Thymus (tissue), 11 donors: ENCODE measurements around the gene FYCO1. TPM values are rescaled to one million over a fixed set of nuclear protein-coding genes. Genes with fewer than 3 reads are reported as not detected.

ENCODE experiments used
- DNase-seq, 9 donors: peaks; one replicate each; pipeline ENCODE4 v3.0.0-alpha.2; 2013; ENCODE audit warnings: low spot score in 9 of 9, low read depth in 6 of 9, missing footprints in 1 of 9
- H3K27ac ChIP-seq, 2 donors: one replicate each; pipeline ENCODE4 v1.5.1; 2013; ENCODE audit warnings: control low read depth in 1 of 2, low read depth in 1 of 2, low read length in 1 of 2, mild to moderate bottlenecking in 1 of 2, moderate library complexity in 1 of 2
- H3K27me3 ChIP-seq, 2 donors: one replicate each; pipeline ENCODE4 v1.5.1; 2013; ENCODE audit warnings: low read length in 1 of 2; ENCODE audit not compliant: control insufficient read depth in 2 of 2, insufficient read depth in 1 of 2
- H3K36me3 ChIP-seq, 2 donors: one replicate each; pipeline ENCODE4 v1.5.1; 2013; ENCODE audit warnings: low read length in 1 of 2, mild to moderate bottlenecking in 1 of 2, moderate library complexity in 1 of 2; ENCODE audit not compliant: control insufficient read depth in 2 of 2, insufficient read depth in 2 of 2
- H3K4me1 ChIP-seq, 2 donors: one replicate each; pipeline ENCODE4 v1.5.1; 2013; ENCODE audit warnings: low read length in 2 of 2; ENCODE audit not compliant: control insufficient read depth in 2 of 2, insufficient read depth in 2 of 2
- H3K4me3 ChIP-seq, 2 donors: one replicate each; pipeline ENCODE4 v1.5.1; 2013; ENCODE audit warnings: low read length in 2 of 2, control low read depth in 1 of 2, mild to moderate bottlenecking in 1 of 2
- H3K9me3 ChIP-seq, 2 donors: one replicate each; pipeline ENCODE4 v1.5.1; 2013; ENCODE audit warnings: low read length in 1 of 2, mild to moderate bottlenecking in 1 of 2; ENCODE audit not compliant: control insufficient read depth in 2 of 2, insufficient read depth in 1 of 2
- WGBS: extraction: QIAGEN DNeasy Blood & Tissue Kit; methylation state at CpG from one replicate; pipeline ENCODE4 v1.1.7; 2013; 5-methylcytosine and 5-hydroxymethylcytosine counted together
- polyA plus RNA-seq: library from polyadenylated mRNA; stranded (reverse); fragments of 200-250 nt; gene quantifications from one replicate; pipeline ENCODE4 v1.2.3, GENCODE V29; 2013
- total RNA-seq: library from RNA; stranded (reverse); fragments of 120-200 nt; gene quantifications from one replicate; pipeline ENCODE4 v1.2.4, GENCODE V29; 2013
- donor health status: healthy.

Gene FYCO1
- total and polyA plus RNA-seq, 2 donors: 7.8 to 8.1 TPM

- Histone ChIP-seq H3K27ac (no peak overlapping the region), H3K4me1 (peaks cover 41 to 73% of the 10 kb centered on the region in 2 donors), H3K4me3 (no peak overlapping the region), H3K9me3 (no peaks in the 10 kb centered on the region), H3K27me3 (no peaks in the 10 kb centered on the region), H3K36me3 (peaks cover 42 to 95% of the 10 kb centered on the region in 2 donors)
- DNase-seq: no peak
- WGBS: 90% methylated on average over 3 of the region's 3 CpGs
Measured at GRCh38 chr3:45923755-45924154, 71.9 kb downstream of the FYCO1 start.

GRCh38 chr3:45922950-45923590, 72.6 kb downstream of the FYCO1 start:
- DNase-seq: no peak
- 96% methylated on average over 4 of the region's 4 CpGs for WGBS
- H3K4me1 ChIP-seq: peaks cover 34 to 73% of the 10 kb centered on the region in 2 donors
- no peak overlapping the region for H3K4me3 ChIP-seq
- H3K9me3 ChIP-seq: no peaks in the 10 kb centered on the region
- H3K27ac ChIP-seq: no peak overlapping the region
- no peaks in the 10 kb centered on the region for H3K27me3 ChIP-seq
- peaks cover 39 to 92% of the 10 kb centered on the region in 2 donors for H3K36me3 ChIP-seq

GRCh38 chr3:45922039-45922326, 73.6 kb downstream of the FYCO1 start:
- peaks cover 40 to 75% of the 10 kb centered on the region in 2 donors for H3K4me1 ChIP-seq
- H3K36me3 ChIP-seq: peaks cover 34 to 86% of the 10 kb centered on the region in 2 donors
- no peak for DNase-seq
- peak overlapping the region; percentile 71 to 78 for H3K27ac ChIP-seq
- H3K27me3 ChIP-seq: no peaks in the 10 kb centered on the region
- H3K9me3 ChIP-seq: no peaks in the 10 kb centered on the region
- no peak overlapping the region for H3K4me3 ChIP-seq
- 94% methylated on average over 3 of the region's 3 CpGs for WGBS

- H3K4me3 ChIP-seq: no peak overlapping the region
- DNase-seq: peak in 2 of 9 donors; percentile 50 to 70
- peaks cover 34 to 87% of the 10 kb centered on the region in 2 donors for H3K36me3 ChIP-seq
- H3K9me3 ChIP-seq: no peaks in the 10 kb centered on the region
- H3K4me1 ChIP-seq: peaks cover 46 to 81% of the 10 kb centered on the region in 2 donors
- peak overlapping the region; percentile 71 to 78 for H3K27ac ChIP-seq
- H3K27me3 ChIP-seq: no peaks in the 10 kb centered on the region
- 62% methylated on average over 14 of the region's 14 CpGs for WGBS
Measured at GRCh38 chr3:45921158-45922038, 74.2 kb downstream of the FYCO1 start.

- DNase-seq: peak in 1 of 9 donors; percentile 57
- Histone ChIP-seq H3K9me3 (no peaks in the 10 kb centered on the region), H3K27me3 (no peaks in the 10 kb centered on the region), H3K4me3 (no peak overlapping the region), H3K27ac (peak overlapping the region; percentile 53 to 92), H3K36me3 (peaks cover 14 to 56% of the 10 kb centered on the region in 2 donors), H3K4me1 (peaks cover 56 to 92% of the 10 kb centered on the region in 2 donors)
- WGBS: 70% methylated on average over 6 of the region's 6 CpGs
Measured at GRCh38 chr3:45917146-45917898, 78.3 kb downstream of the FYCO1 start.

GRCh38 chr3:45915518-45916231, 79.9 kb downstream of the FYCO1 start:
- H3K9me3 ChIP-seq: no peaks in the 10 kb centered on the region
- H3K4me3 ChIP-seq: peak overlapping the region; percentile 47 to 70
- WGBS: 2% methylated on average over 13 of the region's 13 CpGs
- DNase-seq: peak in 7 of 9 donors; percentile 50 to 89 (median 71)
- H3K27ac ChIP-seq: peak overlapping the region; percentile 92
- no peaks in the 10 kb centered on the region for H3K27me3 ChIP-seq
- H3K4me1 ChIP-seq: peaks cover 57 to 92% of the 10 kb centered on the region in 2 donors
- peaks cover 12 to 56% of the 10 kb centered on the region in 2 donors for H3K36me3 ChIP-seq

- DNase-seq: no peak
- WGBS: 23% methylated on average over 9 of the region's 9 CpGs
- Histone ChIP-seq H3K27ac (peak overlapping the region; percentile 92), H3K4me3 (peak overlapping the region; percentile 47 to 70), H3K27me3 (no peaks in the 10 kb centered on the region), H3K36me3 (peaks cover 8 to 55% of the 10 kb centered on the region in 2 donors), H3K9me3 (no peaks in the 10 kb centered on the region), H3K4me1 (peaks cover 57 to 92% of the 10 kb centered on the region in 2 donors)
Measured at GRCh38 chr3:45915059-45915439, 80.6 kb downstream of the FYCO1 start.

GRCh38 chr3:45914362-45915058, 81.1 kb downstream of the FYCO1 start:
- DNase-seq: no peak
- H3K9me3 ChIP-seq: no peaks in the 10 kb centered on the region
- H3K4me3 ChIP-seq: peak overlapping the region; percentile 47 to 70
- peak overlapping the region; percentile 92 for H3K27ac ChIP-seq
- no peaks in the 10 kb centered on the region for H3K27me3 ChIP-seq
- WGBS: 52% methylated on average over 7 of the region's 7 CpGs
- H3K36me3 ChIP-seq: peaks cover 7 to 52% of the 10 kb centered on the region in 2 donors
- H3K4me1 ChIP-seq: peaks cover 62 to 92% of the 10 kb centered on the region in 2 donors
